IPS DF 6.9 (cell line): ENCODE measurements around the gene SRSF4.

Experiments used
- DNase-seq: peaks from one replicate; pipeline ENCODE4 v3.0.0-alpha.2; 2013; ENCODE audit warnings: low read depth, low spot score
- H3K27ac ChIP-seq: one replicate; pipeline ENCODE4 v1.5.1; 2013; ENCODE audit warnings: low read length, control low read depth
- H3K27me3 ChIP-seq: 2 replicates; pipeline ENCODE4 v1.6.1; 2013; ENCODE audit warnings: mild to moderate bottlenecking, low read length; ENCODE audit not compliant: control insufficient read depth, insufficient read depth
- H3K36me3 ChIP-seq: 2 replicates; pipeline ENCODE4 v1.6.1; 2013; ENCODE audit warnings: low read length; ENCODE audit not compliant: control insufficient read depth, insufficient read depth
- H3K4me1 ChIP-seq: 2 replicates; pipeline ENCODE4 v1.6.1; 2013; ENCODE audit warnings: low read length; ENCODE audit not compliant: control insufficient read depth, insufficient read depth
- H3K4me3 ChIP-seq: 2 replicates; pipeline ENCODE4 v1.5.1; 2013; ENCODE audit warnings: mild to moderate bottlenecking, low read length
- H3K9me3 ChIP-seq: 2 replicates; pipeline ENCODE4 v1.6.1; 2013; ENCODE audit warnings: low read length, inconsistent platforms; ENCODE audit not compliant: control insufficient read depth, insufficient read depth
- WGBS: extraction: QIAGEN DNeasy Blood & Tissue Kit; methylation state at CpG from one replicate; pipeline ENCODE4 v1.1.7; 2013; ENCODE audit warnings: mixed read lengths, missing lambda C conversion rate; ENCODE audit not compliant: insufficient read length, insufficient coverage; 5-methylcytosine and 5-hydroxymethylcytosine counted together

SRSF4 gene

DNA sequence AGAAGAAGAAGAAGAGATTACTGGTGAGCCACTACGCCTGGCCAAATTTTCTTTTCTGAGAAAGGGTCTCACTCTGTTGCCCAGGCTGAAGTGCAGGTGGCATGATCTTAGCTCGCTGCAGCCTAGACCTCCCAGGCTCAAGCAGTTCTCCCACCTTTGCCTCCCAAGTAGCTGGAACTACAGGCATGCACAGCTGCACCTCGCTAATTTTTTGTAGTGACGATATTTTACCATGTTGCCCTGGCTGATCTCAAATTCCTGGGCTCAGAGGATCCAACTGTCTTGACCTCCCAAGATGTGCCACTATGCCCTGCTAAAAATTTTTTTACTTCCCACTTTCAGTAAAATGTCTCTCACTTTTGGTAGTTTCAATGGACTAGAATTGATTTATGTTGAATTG is 82.4 kb downstream of the SRSF4 start:
- DNase-seq, result no peak
- Histone ChIP-seq H3K4me3 (no peak overlapping the region), H3K27ac (no peak overlapping the region), H3K9me3 (no peaks in the 10 kb centered on the region), H3K27me3 (no peaks in the 10 kb centered on the region), H3K36me3 (no peaks in the 10 kb centered on the region; the same call in 1 of the 2 replicates), H3K4me1 (0 out of 2 replicates have a peak, but pooled peaks cover 1% of the 10 kb centered on the region)
- no CpG with 5 or more reads among the region's 4 CpGs for WGBS
